HepG2 (cell line): ENCODE measurements around the gene SNX21. TPM values are rescaled to one million over a fixed set of nuclear protein-coding genes. Genes with fewer than 3 reads are reported as not detected.

ENCODE experiments used
- ELK4 ChIP-seq: sonication (generic); formaldehyde crosslinking; IDR thresholded peaks from 2 replicates; pipeline ENCODE4 v1.9.0; 2021; ENCODE audit warnings: missing genetic modification reagents, borderline replicate concordance
- GABPA ChIP-seq, 2 experiments: IDR thresholded peaks; 2 replicates each; pipeline ENCODE4 v1.6.1; 2011 to 2016; ENCODE audit warnings: low read depth in 2 of 2, low read length in 1 of 2, missing biosample characterization in 1 of 2, missing genetic modification characterization in 1 of 2
- HMGXB3 ChIP-seq: sonication (generic); formaldehyde crosslinking; IDR thresholded peaks from 2 replicates; pipeline ENCODE4 v1.4.0; 2020; ENCODE audit warnings: missing genetic modification reagents, borderline replicate concordance
- ISX ChIP-seq: sonication (generic); formaldehyde crosslinking; conservative IDR thresholded peaks from 2 replicates; pipeline ENCODE4 v1.5.0; 2020; ENCODE audit warnings: missing genetic modification reagents
- NFE2L2 ChIP-seq: fragments of 150-350 bp; IDR thresholded peaks from 2 replicates; pipeline ENCODE4 v1.6.1; 2014; ENCODE audit warnings: low read length
- PBX2 ChIP-seq: IDR thresholded peaks from 2 replicates; pipeline ENCODE4 v1.6.1; 2016; ENCODE audit warnings: control low read depth
- RFXAP ChIP-seq: sonication (generic); formaldehyde crosslinking; IDR thresholded peaks from 2 replicates; pipeline ENCODE4 v1.4.0; 2020; ENCODE audit warnings: missing genetic modification reagents, borderline replicate concordance
- TCF12 ChIP-seq, 2 experiments: fragments of 450-650 bp in 1 of 2; sonication (generic) in 1 of 2; formaldehyde crosslinking in 1 of 2; IDR thresholded peaks; 2 replicates each; pipeline versions ENCODE4 v1.6.1 to v1.8.0; 2017 to 2022; ENCODE audit warnings: antibody characterized with exemption in 1 of 2, mild to moderate bottlenecking in 1 of 2, missing genetic modification reagents in 1 of 2, moderate library complexity in 1 of 2
- ZBTB2 ChIP-seq: sonication (generic); formaldehyde crosslinking; IDR thresholded peaks from 2 replicates; pipeline ENCODE4 v1.8.0; 2022; ENCODE audit warnings: low read depth, missing genetic modification reagents
- ZBTB20 ChIP-seq: sonication (generic); formaldehyde crosslinking; IDR thresholded peaks from 2 replicates; pipeline ENCODE4 v1.8.1; 2023; ENCODE audit warnings: missing genetic modification reagents, low read depth, mild to moderate bottlenecking, borderline replicate concordance
- ZBTB43 ChIP-seq: sonication (generic); formaldehyde crosslinking; conservative IDR thresholded peaks from 2 replicates; pipeline ENCODE4 v1.4.0; 2020; ENCODE audit warnings: missing genetic modification reagents
- ZNF484 ChIP-seq: sonication (generic); formaldehyde crosslinking; IDR thresholded peaks from 2 replicates; pipeline ENCODE4 v1.5.1; 2020; ENCODE audit warnings: mild to moderate bottlenecking, low read depth, missing genetic modification reagents, borderline replicate concordance
- ZNF576 ChIP-seq: sonication (generic); formaldehyde crosslinking; IDR thresholded peaks from 2 replicates; pipeline ENCODE4 v1.4.0; 2020; ENCODE audit warnings: mild to moderate bottlenecking, missing genetic modification reagents
- ZNF616 ChIP-seq: sonication (generic); formaldehyde crosslinking; IDR thresholded peaks from 2 replicates; pipeline ENCODE4 v1.5.0; 2020; ENCODE audit warnings: low read depth, mild to moderate bottlenecking, missing genetic modification reagents
- ZNF703 ChIP-seq: sonication (generic); formaldehyde crosslinking; IDR thresholded peaks from 2 replicates; pipeline ENCODE4 v1.5.1; 2020; ENCODE audit warnings: missing genetic modification reagents, mild to moderate bottlenecking, moderate library complexity, borderline replicate concordance
- ZSCAN9 ChIP-seq: IDR thresholded peaks from 2 replicates; pipeline ENCODE4 v1.6.1; 2016; ENCODE audit warnings: borderline replicate concordance
- polyA plus RNA-seq, 8 experiments: library from polyadenylated mRNA; depleted of rRNA in 3 of 8; stranded (reverse) in 7 of 8; unstranded in 1 of 8; fragments of >200 nt; fragmentation: Illumina TruSeq in 4 of 8; extraction: Trizol in 4 of 8; gene quantifications; 2 replicates each; pipeline versions ENCODE4 v1.2.1 to v1.2.3, GENCODE V29; 2011 to 2016; ENCODE audit warnings: low read depth in 4 of 8, missing spikeins in 1 of 8, mixed read lengths in 1 of 8; ENCODE audit not compliant: insufficient read depth in 1 of 8
- total RNA-seq, 5 experiments: library from RNA; depleted of rRNA; stranded (reverse); fragments of >200 nt; fragmentation: Illumina TruSeq; extraction: Trizol; gene quantifications; 2 replicates each; pipeline ENCODE4 v1.2.3, GENCODE V29; 2016; ENCODE audit warnings: low read depth in 1 of 5

Gene SNX21
- total and polyA plus RNA-seq, 2 of the 13 experiments (the other 11 are each of a cell fraction or from before 2014, with no cell fraction given): 7.7 to 12.8 TPM

- TF ChIP-seq RFXAP (CRISPR knock-in tag): peak; percentile 98; the same call in 1 of the 2 replicates
- TF ChIP-seq GABPA (IDR thresholded peaks at IDR 0.05; ENCODE audit: low read depth, low read length): no peak
- peak; percentile 70 for TF ChIP-seq GABPA (CRISPR knock-in tag; IDR thresholded peaks at IDR 0.05; ENCODE audit: low read depth)
- peak; percentile 73; the same call in 1 of the 2 replicates for TF ChIP-seq ZNF616 (CRISPR knock-in tag)
- TF ChIP-seq HMGXB3: peak; percentile 97
- TF ChIP-seq TCF12 (IDR thresholded peaks at IDR 0.05): no peak
- TF ChIP-seq TCF12 (CRISPR knock-in tag; IDR thresholded peaks at IDR 0.05): peak; percentile 98
- peak; percentile 95 for TF ChIP-seq ZBTB2 (CRISPR knock-in tag)
- TF ChIP-seq ZBTB20 (CRISPR knock-in tag): peak; percentile 98
- TF ChIP-seq ZNF703 (CRISPR knock-in tag): peak; percentile 93
- TF ChIP-seq ISX: 0 out of 2 replicates have a peak, but pooled peaks have one; percentile 19
- peak; percentile 64 for TF ChIP-seq PBX2 (CRISPR knock-in tag)
- no peak; the same call in 1 of the 2 replicates for TF ChIP-seq NFE2L2
- peak; percentile 92 for TF ChIP-seq ZNF576 (CRISPR knock-in tag)
- peak; percentile 97 for TF ChIP-seq ZBTB43 (CRISPR knock-in tag)
- TF ChIP-seq ZSCAN9: peak; percentile 99
- TF ChIP-seq ELK4 (CRISPR knock-in tag): peak; percentile 80; the same call in 1 of the 2 replicates
- TF ChIP-seq ZNF484 (CRISPR knock-in tag): 0 out of 2 replicates have a peak, but pooled peaks have one; percentile 51
Measured at GRCh38 chr20:45890985-45891983, 57.7 kb downstream of the SNX21 start, which contains the start of the genes CTSA and NEURL2 (continued).
